GM23338 (cell line): ENCODE results near the gene NUTF2. TPM values are rescaled to one million over a fixed set of nuclear protein-coding genes. Genes with fewer than 3 reads are reported as not detected.

Experiments used
- ATAC-seq: fragments of 200-7000 bp; cut with Tn5 transposase; 3 replicates; pipeline ENCODE4 v1.9.1; 2020
- DNase-seq: peaks from one replicate; pipeline ENCODE4 v3.0.0-alpha.2; 2015; ENCODE audit warnings: low spot score
- H2AFZ ChIP-seq: fragments of 200-600 bp; sonication (generic); 2 replicates; pipeline ENCODE4 v1.8.0; 2016; ENCODE audit warnings: antibody characterized with exemption, mild to moderate bottlenecking, moderate library complexity
- H3F3A ChIP-seq: fragments of 200-600 bp; sonication (generic); replicated peaks from 2 replicates; pipeline ENCODE4 v1.8.0; 2017; ENCODE audit warnings: antibody characterized with exemption, mixed run types, low read depth
- H3K27ac ChIP-seq: fragments of 200-600 bp; sonication (generic); 2 replicates; pipeline ENCODE4 v1.6.1; 2016; ENCODE audit warnings: low read depth
- H3K27me3 ChIP-seq: fragments of 200-600 bp; sonication (generic); 2 replicates; pipeline ENCODE4 v1.8.0; 2016; ENCODE audit warnings: mild to moderate bottlenecking, mixed run types, moderate library complexity; ENCODE audit not compliant: insufficient read depth
- H3K36me3 ChIP-seq: fragments of 200-600 bp; sonication (generic); 2 replicates; pipeline ENCODE4 v1.8.0; 2016; ENCODE audit warnings: mild to moderate bottlenecking; ENCODE audit not compliant: insufficient read depth
- H3K4me1 ChIP-seq: fragments of 200-600 bp; sonication (generic); 2 replicates; pipeline ENCODE4 v1.8.0; 2016; ENCODE audit warnings: mild to moderate bottlenecking, moderate library complexity; ENCODE audit not compliant: insufficient read depth
- H3K4me2 ChIP-seq: fragments of 200-600 bp; sonication (generic); 2 replicates; pipeline ENCODE4 v1.7.1; 2017; ENCODE audit warnings: mixed run types
- H3K4me3 ChIP-seq: fragments of 200-600 bp; sonication (generic); 2 replicates; pipeline ENCODE4 v1.6.1; 2016; ENCODE audit warnings: mixed run types
- H3K79me2 ChIP-seq: fragments of 200-600 bp; sonication (generic); replicated peaks from 2 replicates; pipeline ENCODE4 v1.8.0; 2017; ENCODE audit warnings: mild to moderate bottlenecking; ENCODE audit not compliant: insufficient read depth
- H3K9me2 ChIP-seq: fragments of 200-600 bp; sonication (generic); 2 replicates; pipeline ENCODE4 v1.8.0; 2017; ENCODE audit not compliant: insufficient read depth
- H4K20me1 ChIP-seq: fragments of 200-600 bp; sonication (generic); replicated peaks from 2 replicates; pipeline ENCODE4 v1.8.0; 2017; ENCODE audit warnings: mild to moderate bottlenecking; ENCODE audit not compliant: insufficient read depth
- H3K27ac Mint-ChIP-seq: 2 replicates; pipeline ENCODE4 v1.8.0; 2020; ENCODE audit warnings: inconsistent platforms, mild to moderate bottlenecking, moderate library complexity, mixed read lengths
- H3K27me3 Mint-ChIP-seq: 3 replicates; pipeline ENCODE4 v1.8.0; 2022; ENCODE audit warnings: low read depth, mild to moderate bottlenecking, moderate library complexity, mixed read lengths, inconsistent platforms; ENCODE audit not compliant: insufficient read depth, poor library complexity
- H3K36me3 Mint-ChIP-seq: 3 replicates; pipeline ENCODE4 v1.8.0; 2021; ENCODE audit warnings: low read depth, mild to moderate bottlenecking, inconsistent platforms, moderate library complexity, mixed read lengths
- H3K4me1 Mint-ChIP-seq: 3 replicates; pipeline ENCODE4 v1.8.0; 2020; ENCODE audit warnings: mild to moderate bottlenecking, inconsistent platforms, mixed read lengths
- H3K4me3 Mint-ChIP-seq: 3 replicates; pipeline ENCODE4 v1.8.0; 2021; ENCODE audit warnings: moderate library complexity, mild to moderate bottlenecking, inconsistent platforms, mixed read lengths
- H3K9me3 Mint-ChIP-seq: 3 replicates; pipeline ENCODE4 v1.8.0; 2020; ENCODE audit warnings: moderate library complexity, mild to moderate bottlenecking, inconsistent platforms, mixed read lengths
- CREB1 ChIP-seq: fragments of 250-450 bp; sonication (Bioruptor Pico); IDR thresholded peaks from 2 replicates; pipeline ENCODE4 v1.5.0; 2020; ENCODE audit warnings: low read depth, mild to moderate bottlenecking, moderate library complexity
- CTCF ChIP-seq, 2 experiments: fragments of 200-600 bp in 1 of 2; sonication (generic) in 1 of 2; conservative IDR thresholded peaks; 2 replicates each; pipeline versions ENCODE4 v1.5.1 to v1.6.1; 2016 to 2017; ENCODE audit warnings: antibody characterized with exemption in 2 of 2, low read depth in 2 of 2, mild to moderate bottlenecking in 2 of 2, moderate library complexity in 1 of 2
- ETS1 ChIP-seq: IDR thresholded peaks from 2 replicates; pipeline ENCODE4 v1.6.1; 2016; ENCODE audit warnings: antibody characterized with exemption
- EZH2 ChIP-seq: fragments of 200-600 bp; sonication (generic); IDR thresholded peaks from one replicate; pipeline ENCODE4 v1.8.0; 2017; ENCODE audit warnings: antibody characterized with exemption, mild to moderate bottlenecking, low read depth; ENCODE audit not compliant: unreplicated experiment
- EZH2phosphoT487 ChIP-seq: fragments of 200-600 bp; sonication (generic); IDR thresholded peaks from one replicate; pipeline ENCODE4 v1.8.1; 2018; ENCODE audit warnings: antibody characterized with exemption; ENCODE audit not compliant: unreplicated experiment
- NANOG ChIP-seq: IDR thresholded peaks from 2 replicates; pipeline ENCODE4 v1.6.1; 2016; ENCODE audit warnings: antibody characterized with exemption, borderline replicate concordance
- POLR2AphosphoS5 ChIP-seq: IDR thresholded peaks from 2 replicates; pipeline ENCODE4 v1.6.1; 2016; ENCODE audit warnings: antibody characterized with exemption, low read depth
- REST ChIP-seq: IDR thresholded peaks from one replicate; pipeline ENCODE4 v1.6.1; 2018; ENCODE audit warnings: antibody characterized with exemption; ENCODE audit not compliant: unreplicated experiment
- ZNF114 ChIP-seq: fragments of 250-450 bp; sonication (Bioruptor Pico); IDR thresholded peaks from 2 replicates; pipeline ENCODE4 v1.5.0; 2020; ENCODE audit warnings: mild to moderate bottlenecking, moderate library complexity
- polyA plus RNA-seq: library from polyadenylated mRNA; unstranded; fragments of >200 nt; fragmentation: Nextera tagmentation; extraction: Ambion mirVana; gene quantifications from 2 replicates; pipeline ENCODE4 v1.2.1, GENCODE V29; 2016
- total RNA-seq: library from RNA; depleted of rRNA; stranded (reverse); fragments of >200 nt; shearing (Covaris generic); gene quantifications from 2 replicates; pipeline ENCODE4 v1.2.3, GENCODE V29; 2014

Gene NUTF2
- total and polyA plus RNA-seq, 2 experiments from 2014 or later = 321 to 391 TPM

GRCh38 chr16:67915831-67916723 lies 69.3 kb downstream of the NUTF2 start:
- Mint-ChIP-seq H3K36me3 (peaks cover 4% of the 10 kb centered on the region; the same call in 2 of the 3 replicates), H3K27ac (no peak overlapping the region; the same call in 1 of the 2 replicates), H3K4me3 (no peak overlapping the region; the same call in 2 of the 3 replicates), H3K4me1 (peaks cover 24% of the 10 kb centered on the region), H3K27me3 (peaks cover 3% of the 10 kb centered on the region), H3K9me3 (no peaks in the 10 kb centered on the region)
- ATAC-seq (no peak), DNase-seq (no peak)
- no peak overlapping the region for H2AFZ ChIP-seq
- no peaks in the 10 kb centered on the region for H3K79me2 ChIP-seq
- H3K4me2 ChIP-seq = no peak overlapping the region
- peaks cover 18% of the 10 kb centered on the region for H3K4me1 ChIP-seq
- peak overlapping the region; percentile 70; the same call in 1 of the 2 replicates for H3K27ac ChIP-seq
- H3K4me3 ChIP-seq = no peak overlapping the region
- no peak for TF ChIP-seq CREB1 (CRISPR knock-in tag)
- no peak for TF ChIP-seq NANOG
- TF ChIP-seq CTCF (conservative IDR thresholded peaks at IDR 0.05; ENCODE audit: low read depth in 2 of 2) = no peak
- TF ChIP-seq EZH2phosphoT487 = no peak
- TF ChIP-seq EZH2 = no peak
- H4K20me1 ChIP-seq = no peaks in the 10 kb centered on the region
- no peaks in the 10 kb centered on the region for H3F3A ChIP-seq
- H3K9me2 ChIP-seq = no peaks in the 10 kb centered on the region
- H3K27me3 ChIP-seq = no peaks in the 10 kb centered on the region
- no peaks in the 10 kb centered on the region for H3K36me3 ChIP-seq

GRCh38 chr16:67917140-67917851 lies 70.6 kb downstream of the NUTF2 start:
- Histone ChIP-seq H3K4me3 (no peak overlapping the region), H3K79me2 (no peaks in the 10 kb centered on the region), H4K20me1 (no peaks in the 10 kb centered on the region; the same call in 1 of the 2 replicates), H3K27me3 (no peaks in the 10 kb centered on the region), H3K36me3 (no peaks in the 10 kb centered on the region), H3F3A (no peaks in the 10 kb centered on the region), H3K27ac (no peak overlapping the region), H3K9me2 (no peaks in the 10 kb centered on the region), H3K4me1 (peaks cover 18% of the 10 kb centered on the region), H2AFZ (no peak overlapping the region), H3K4me2 (no peak overlapping the region)
- Mint-ChIP-seq H3K9me3 (no peaks in the 10 kb centered on the region), H3K4me3 (no peak overlapping the region; the same call in 2 of the 3 replicates), H3K36me3 (peaks cover 4% of the 10 kb centered on the region; the same call in 2 of the 3 replicates), H3K27ac (peak overlapping the region; percentile 26), H3K4me1 (peaks cover 29% of the 10 kb centered on the region), H3K27me3 (peaks cover 3% of the 10 kb centered on the region)
- no peak for ATAC-seq
- no peak for DNase-seq
- no peak for TF ChIP-seq ZNF114 (CRISPR knock-in tag)
- TF ChIP-seq POLR2AphosphoS5 = no peak
- TF ChIP-seq REST = no peak
- no peak for TF ChIP-seq CTCF (conservative IDR thresholded peaks at IDR 0.05; ENCODE audit: low read depth in 2 of 2)
- TF ChIP-seq ETS1 = no peak
- TF ChIP-seq NANOG = no peak
- TF ChIP-seq CREB1 (CRISPR knock-in tag) = no peak
